Stimulated activated memory B cell treated with anti-CD40 and anti-IgM and Interleukin-4, amounts not matched to agents 10 μg/mL and 1 μg/mL and 100 μg/mL, for 72 hours (primary cell): ENCODE results near the gene SLC31A1.
A peak's percentile ranks its signal among the peaks of the same experiment; 100 is the strongest.
"Not testable (repeated sequence)": the region's sequence is repeated elsewhere in the genome, so short reads cannot be mapped to it uniquely, and the experiment has no call there.

Experiments used
- ATAC-seq: fragments of 150-1000 bp; cut with Tn5 transposase; 2 replicates; pipeline ENCODE4 v1.10.0; 2021
- H3K27ac Mint-ChIP-seq: one replicate; pipeline ENCODE4 v1.8.0; 2022; ENCODE audit warnings: mild to moderate bottlenecking, mixed read lengths
- H3K27me3 Mint-ChIP-seq: one replicate; pipeline ENCODE4 v1.8.0; 2022; ENCODE audit warnings: mixed read lengths
- H3K36me3 Mint-ChIP-seq: one replicate; pipeline ENCODE4 v1.8.0; 2022; ENCODE audit warnings: mixed read lengths
- H3K4me1 Mint-ChIP-seq: one replicate; pipeline ENCODE4 v1.8.0; 2022; ENCODE audit warnings: mixed read lengths
- H3K4me3 Mint-ChIP-seq: one replicate; pipeline ENCODE4 v1.8.0; 2022; ENCODE audit warnings: mild to moderate bottlenecking, moderate library complexity, mixed read lengths
- H3K9me3 Mint-ChIP-seq: one replicate; pipeline ENCODE4 v1.8.0; 2022; ENCODE audit warnings: mixed read lengths

The SLC31A1 gene

DNA sequence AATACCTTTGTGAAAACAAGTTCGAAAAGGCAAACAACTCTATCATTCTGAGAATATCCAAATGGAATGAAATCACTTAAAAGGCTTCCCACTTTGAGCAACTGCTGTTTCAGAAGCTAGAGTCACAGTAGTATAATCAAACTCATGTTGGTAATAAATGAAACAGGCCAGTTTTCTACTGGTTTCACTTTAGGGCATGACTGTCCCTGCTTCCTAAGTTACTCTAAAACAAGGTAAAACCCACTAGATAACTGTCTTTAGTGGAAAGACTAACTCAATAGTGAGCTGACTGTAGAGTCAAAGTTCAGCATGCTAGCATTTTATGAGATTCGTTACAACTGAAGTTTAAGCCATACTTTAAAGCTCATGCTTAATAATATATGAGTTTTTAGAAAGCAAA is 48.0 kb downstream of the SLC31A1 start:
- Mint-ChIP-seq H3K4me3 (no peak overlapping the region), H3K9me3 (no peaks in the 10 kb centered on the region), H3K27ac (no peak overlapping the region), H3K27me3 (no peaks in the 10 kb centered on the region), H3K36me3 (peaks cover 40% of the 10 kb centered on the region), H3K4me1 (peaks cover 5% of the 10 kb centered on the region)
- ATAC-seq: no peak

DNA sequence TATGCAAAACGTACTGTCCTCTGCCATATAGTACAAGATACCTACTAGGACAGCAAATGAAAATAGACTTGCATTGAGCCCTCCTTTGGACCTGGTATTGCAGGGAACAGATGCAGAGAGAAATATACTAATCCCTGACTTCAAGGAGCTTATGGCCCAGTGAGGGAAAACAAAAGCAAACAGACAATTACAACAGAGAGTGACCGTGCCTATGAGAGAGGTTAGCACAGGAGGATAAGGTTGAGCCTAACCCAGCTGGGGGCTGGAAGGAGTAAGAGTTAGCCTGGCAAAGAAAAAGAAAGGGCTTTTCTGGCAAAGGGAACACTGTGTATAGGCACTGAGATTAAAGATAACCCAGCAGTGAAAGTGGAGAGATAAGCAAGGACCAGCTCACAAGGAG is 48.5 kb downstream of the SLC31A1 start:
- no peaks in the 10 kb centered on the region for H3K9me3 Mint-ChIP-seq
- no peaks in the 10 kb centered on the region for H3K27me3 Mint-ChIP-seq
- H3K27ac Mint-ChIP-seq: no peak overlapping the region
- ATAC-seq: no peak
- H3K4me3 Mint-ChIP-seq: no peak overlapping the region
- H3K36me3 Mint-ChIP-seq: peaks cover 39% of the 10 kb centered on the region
- H3K4me1 Mint-ChIP-seq: peaks cover 5% of the 10 kb centered on the region

DNA sequence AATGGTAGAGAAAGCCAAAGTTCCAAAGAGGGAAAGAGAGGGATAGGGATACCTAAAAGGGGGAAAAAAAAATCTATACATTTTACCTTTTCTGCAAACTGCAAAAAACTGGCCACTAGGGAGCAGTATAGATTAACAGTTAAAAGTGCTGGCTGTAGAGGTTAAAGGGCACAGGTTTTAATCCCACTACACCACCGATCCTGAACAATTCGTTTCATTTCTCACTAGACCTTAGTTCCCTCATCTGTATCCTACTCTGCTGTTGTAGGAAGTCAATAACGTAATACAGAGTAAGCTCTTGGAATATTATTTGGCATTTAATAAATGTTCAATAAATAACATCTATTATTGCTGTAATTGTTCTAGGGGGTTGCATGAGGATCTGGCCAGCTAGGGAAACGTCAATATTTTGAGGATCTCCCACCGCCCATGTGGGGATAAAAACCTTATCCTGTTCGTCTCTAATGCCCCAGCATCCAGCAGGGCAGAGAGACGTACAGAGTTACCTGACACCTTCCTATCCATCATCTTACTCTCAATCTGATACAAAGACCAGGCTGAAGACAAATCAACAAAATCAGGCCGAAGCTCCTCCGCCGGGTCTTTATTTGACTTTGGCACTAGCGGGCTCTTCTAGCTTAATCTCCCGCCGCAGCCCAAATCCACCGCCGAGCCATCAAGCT is 53.3 kb downstream of the SLC31A1 start:
- Mint-ChIP-seq H3K27me3 (no peaks in the 10 kb centered on the region), H3K4me3 (no peak overlapping the region), H3K27ac (no peak overlapping the region), H3K4me1 (peaks cover 4% of the 10 kb centered on the region), H3K36me3 (peaks cover 26% of the 10 kb centered on the region), H3K9me3 (no peaks in the 10 kb centered on the region)
- peak; percentile 35 for ATAC-seq

DNA sequence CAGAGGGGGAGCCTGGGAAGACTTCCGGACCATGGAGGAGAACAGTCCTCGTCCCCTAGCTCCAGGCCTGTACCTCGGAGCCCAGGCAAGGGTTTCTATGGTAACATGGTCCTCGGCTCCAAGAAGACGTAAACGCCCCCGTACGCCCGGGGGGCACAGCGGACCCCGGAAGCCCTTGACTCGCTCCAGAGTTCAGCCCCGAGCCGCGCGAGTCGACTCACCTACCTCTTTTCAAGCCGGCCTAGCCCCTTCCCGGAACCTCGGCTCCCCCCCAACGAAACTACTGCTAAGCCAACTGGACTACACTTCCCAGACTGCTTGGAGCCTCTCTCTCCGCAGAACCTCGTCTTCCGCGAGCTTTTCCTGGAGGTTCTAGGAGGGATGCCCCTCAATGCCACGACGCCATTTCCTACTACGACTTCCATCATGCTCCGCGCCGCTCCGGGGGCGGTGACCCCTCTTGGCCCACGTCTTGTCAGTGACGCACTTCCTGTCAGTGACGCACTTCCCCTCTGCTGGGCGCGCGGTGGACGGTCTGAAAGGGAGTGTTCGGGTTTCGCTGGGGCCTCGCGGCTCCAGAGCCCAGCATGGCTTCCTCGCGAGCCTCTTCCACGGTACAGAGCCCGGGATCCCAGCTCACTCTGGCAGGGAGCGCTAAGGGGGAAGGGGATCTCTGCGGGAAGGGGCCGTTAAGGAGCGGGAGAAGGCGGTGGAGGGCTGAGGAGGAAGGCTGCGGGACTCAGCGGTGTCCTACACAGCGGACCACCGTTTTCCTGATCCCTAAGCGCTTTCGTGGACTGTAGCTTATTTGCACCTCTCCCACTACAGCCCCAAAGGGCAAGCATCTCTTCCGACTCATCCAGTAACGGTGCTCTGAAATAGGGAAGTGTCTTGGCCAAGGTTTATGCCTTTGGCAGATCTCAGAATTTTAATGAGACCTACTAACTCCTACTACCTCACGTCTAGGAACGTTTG is 54.1 kb downstream of the SLC31A1 start, which contains the start of the genes CDC26 and PRPF4:
TSS of gene CDC26 (minus strand) at position 416 of the 975 bp plus-strand sequence. CDS start 3,065 bp downstream, outside the sequence.
TSS of gene PRPF4 (plus strand) at position 502 of the 975 bp plus-strand sequence. CDS start at position 588, 86 bp downstream.
- Mint-ChIP-seq H3K36me3 (peaks cover 26% of the 10 kb centered on the region), H3K9me3 (no peaks in the 10 kb centered on the region), H3K27me3 (no peaks in the 10 kb centered on the region), H3K4me3 (no peak within 1 kb of the TSS), H3K4me1 (peaks cover 8% of the 10 kb centered on the region), H3K27ac (no peak within 1 kb of the TSS)
- peak; percentile 100 for ATAC-seq

DNA sequence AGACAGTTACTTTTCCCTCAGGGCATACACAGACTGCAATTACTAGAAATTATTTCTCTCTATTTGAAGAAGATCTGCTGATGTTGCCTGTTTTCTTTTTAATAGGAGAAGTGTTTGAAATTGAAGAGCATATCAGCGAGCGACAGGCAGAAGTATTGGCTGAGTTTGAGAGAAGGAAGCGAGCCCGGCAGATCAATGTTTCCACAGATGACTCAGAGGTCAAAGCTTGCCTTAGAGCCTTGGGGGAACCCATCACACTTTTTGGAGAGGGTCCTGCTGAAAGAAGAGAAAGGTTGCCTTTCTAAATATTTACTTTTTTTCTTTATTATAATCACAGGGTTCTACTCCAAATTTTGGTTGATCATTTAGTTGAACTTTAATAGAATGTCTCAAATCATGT is 57.5 kb downstream of the SLC31A1 start:
- Mint-ChIP-seq H3K4me1 (peaks cover 21% of the 10 kb centered on the region), H3K27me3 (no peaks in the 10 kb centered on the region), H3K9me3 (no peaks in the 10 kb centered on the region), H3K4me3 (no peak overlapping the region), H3K27ac (peak overlapping the region; percentile 8), H3K36me3 (peaks cover 49% of the 10 kb centered on the region)
- no peak for ATAC-seq

DNA sequence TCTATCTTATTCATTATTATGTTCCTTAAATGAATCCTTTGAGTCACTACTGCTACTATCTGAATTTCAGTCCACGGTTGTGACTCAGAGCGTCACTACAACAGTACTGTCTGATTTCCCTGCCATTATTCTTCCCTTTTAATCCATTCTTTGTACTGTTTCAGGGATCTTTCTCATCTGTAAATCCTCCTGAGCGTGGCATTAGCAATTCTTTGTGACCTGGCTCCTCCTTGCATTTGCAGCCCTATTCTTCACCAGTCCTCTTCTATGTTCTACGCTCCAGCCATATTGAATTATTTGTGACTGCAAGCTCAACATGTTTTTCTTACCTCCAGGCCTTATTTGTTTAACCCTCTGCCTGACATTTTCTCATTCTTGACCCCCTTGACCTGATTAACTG is 60.0 kb downstream of the SLC31A1 start:
- Mint-ChIP-seq H3K27me3 (no peaks in the 10 kb centered on the region), H3K36me3 (peaks cover 62% of the 10 kb centered on the region)

DNA sequence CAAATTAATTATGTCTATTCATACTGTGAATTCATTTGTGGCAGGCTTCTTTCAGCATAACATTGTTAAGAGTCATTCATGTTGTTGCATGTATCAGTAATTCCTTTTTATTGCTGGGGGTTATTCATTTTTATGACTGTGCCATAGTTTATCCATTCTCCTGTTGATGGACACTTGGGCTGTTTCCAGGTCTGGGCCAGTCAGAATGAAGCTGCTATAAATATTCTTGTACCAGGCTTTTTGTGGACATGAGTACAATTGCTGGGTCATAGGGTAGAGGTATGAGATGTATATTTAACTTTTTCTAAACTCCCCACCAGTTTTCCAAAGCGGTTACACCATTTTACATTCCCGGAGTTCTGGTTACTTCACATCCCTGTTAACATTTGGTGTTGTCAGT is 67.7 kb downstream of the SLC31A1 start:
- Mint-ChIP-seq H3K4me3 (no peak overlapping the region), H3K4me1 (no peaks in the 10 kb centered on the region), H3K27ac (no peak overlapping the region), H3K36me3 (peaks cover 65% of the 10 kb centered on the region), H3K9me3 (no peaks in the 10 kb centered on the region), H3K27me3 (no peaks in the 10 kb centered on the region)
- no peak for ATAC-seq

More for the DNA sequence above, 60.0 kb downstream of the SLC31A1 start:
- no peak overlapping the region for H3K27ac Mint-ChIP-seq
- no peak overlapping the region for H3K4me3 Mint-ChIP-seq
- ATAC-seq: no peak
- H3K9me3 Mint-ChIP-seq: no peaks in the 10 kb centered on the region
- H3K4me1 Mint-ChIP-seq: peaks cover 21% of the 10 kb centered on the region

DNA sequence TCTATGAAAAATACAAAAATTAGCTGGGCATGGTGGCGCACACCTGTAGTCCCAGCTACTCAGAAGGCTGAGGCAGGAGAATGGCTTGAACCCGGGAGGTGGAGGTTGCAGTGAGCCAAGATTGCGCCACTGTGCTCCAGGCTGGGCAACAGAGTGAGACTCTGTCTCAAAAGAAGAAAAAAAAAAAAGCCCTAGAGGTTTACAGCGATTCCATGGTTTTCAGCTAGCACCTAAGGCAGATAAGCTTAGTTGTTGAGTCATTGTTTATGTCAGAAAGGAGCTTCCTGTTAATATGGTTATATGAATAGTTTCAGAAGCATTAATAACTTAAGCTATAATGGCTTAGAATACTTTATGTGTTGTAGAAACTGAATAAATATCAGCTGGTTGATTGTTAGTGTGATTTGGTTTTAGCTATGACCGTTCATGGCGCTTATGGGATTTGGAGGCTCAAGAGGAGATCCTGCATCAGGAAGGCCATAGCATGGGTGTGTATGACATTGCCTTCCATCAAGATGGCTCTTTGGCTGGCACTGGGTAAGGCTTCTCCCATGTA is 68.8 kb downstream of the SLC31A1 start:
- Mint-ChIP-seq H3K4me1 (no peaks in the 10 kb centered on the region), H3K9me3 (no peaks in the 10 kb centered on the region), H3K27me3 (no peaks in the 10 kb centered on the region), H3K36me3 (peaks cover 57% of the 10 kb centered on the region), H3K4me3 (no peak overlapping the region), H3K27ac (no peak overlapping the region)
- ATAC-seq: no peak

DNA sequence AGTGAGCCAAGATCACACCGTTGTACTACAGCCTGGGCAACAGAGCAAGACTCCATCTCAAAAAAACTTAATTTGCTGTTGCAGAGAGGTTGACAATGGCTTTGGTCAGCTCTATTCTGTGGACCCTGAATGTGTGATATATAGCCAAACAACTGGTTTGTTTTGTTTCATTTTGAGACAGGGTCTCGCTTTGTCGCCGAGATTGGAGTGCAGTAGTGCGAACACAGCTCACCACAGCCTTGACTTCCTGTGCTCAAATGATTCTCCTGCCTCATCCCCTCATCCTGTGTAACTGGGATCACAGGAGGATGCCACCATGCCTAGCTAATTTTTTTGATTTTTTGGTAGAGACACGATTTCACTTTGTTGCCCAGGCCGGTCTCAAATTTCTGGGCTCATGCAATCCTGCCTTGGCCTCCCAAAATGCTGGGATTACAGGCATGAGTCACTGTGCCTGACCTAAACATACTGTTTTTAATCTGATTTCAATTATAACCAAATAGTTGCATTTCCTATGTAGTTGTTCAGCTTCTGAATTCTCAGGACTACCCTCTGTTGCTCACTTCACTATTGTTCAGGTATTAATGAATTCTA is 72.0 kb downstream of the SLC31A1 start:
- Mint-ChIP-seq H3K9me3 (no peaks in the 10 kb centered on the region), H3K27me3 (no peaks in the 10 kb centered on the region), H3K36me3 (peaks cover 32% of the 10 kb centered on the region), H3K4me1 (peaks cover 9% of the 10 kb centered on the region), H3K4me3 (no peak overlapping the region), H3K27ac (no peak overlapping the region)
- no peak for ATAC-seq

DNA sequence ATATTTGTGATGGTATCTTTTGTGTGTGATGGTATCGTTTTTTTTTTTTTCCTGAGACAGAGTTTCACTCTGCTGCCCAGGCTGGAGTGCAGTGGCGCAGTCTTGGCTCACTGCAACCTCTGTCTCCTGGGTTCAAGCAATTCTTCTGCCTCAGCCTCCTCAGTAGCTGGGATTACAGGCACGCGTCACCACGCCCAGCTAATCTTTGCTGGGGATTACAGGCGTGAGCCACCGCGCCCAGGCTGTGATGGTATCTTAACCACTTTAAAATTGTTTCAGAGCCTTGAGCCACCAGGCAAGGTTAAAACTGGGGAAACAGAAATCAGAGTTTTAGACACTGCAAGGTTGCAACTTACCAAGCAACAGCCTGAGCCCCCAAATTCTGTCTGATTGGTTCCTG is 74.9 kb downstream of the SLC31A1 start:
- not testable (repeated sequence) for H3K4me3 Mint-ChIP-seq, H3K4me1 Mint-ChIP-seq, ATAC-seq, H3K27me3 Mint-ChIP-seq, H3K9me3 Mint-ChIP-seq, H3K36me3 Mint-ChIP-seq, H3K27ac Mint-ChIP-seq

DNA sequence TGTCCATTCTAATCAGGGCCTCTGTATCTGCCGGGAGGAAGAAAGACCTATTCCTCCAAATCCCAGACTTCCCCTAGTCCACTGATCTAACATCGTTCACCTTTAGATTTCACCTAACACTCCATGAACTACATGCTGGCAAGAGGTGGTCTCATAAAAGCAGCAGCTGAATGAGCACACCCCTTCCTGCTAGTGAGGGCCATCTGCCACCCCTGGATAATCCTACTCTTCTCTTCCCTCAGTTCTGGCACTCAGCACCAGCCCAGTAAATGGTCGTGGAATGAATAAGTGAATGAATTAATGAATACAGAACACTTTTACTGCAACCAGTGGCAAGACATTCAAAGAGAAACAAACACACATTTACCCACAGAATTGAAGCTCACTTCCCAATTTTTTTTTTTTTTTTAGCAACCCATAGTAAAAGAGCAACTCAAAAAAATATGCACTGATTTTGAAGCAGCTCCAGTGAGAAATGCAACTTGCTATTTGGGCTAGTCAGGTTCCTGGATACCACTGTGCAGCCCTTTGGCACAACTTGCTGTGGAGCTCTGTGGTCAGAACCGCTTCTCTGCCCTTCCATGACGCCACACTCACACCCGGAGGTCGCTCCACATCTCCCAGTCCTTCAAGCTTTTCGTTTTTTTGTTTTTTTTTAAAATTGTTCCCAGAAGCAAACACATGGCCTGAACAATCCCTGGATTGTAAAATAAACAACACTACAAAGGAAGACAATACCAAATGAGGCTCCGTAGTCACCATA is 75.6 kb downstream of the SLC31A1 start:
- no peaks in the 10 kb centered on the region for H3K9me3 Mint-ChIP-seq
- H3K27me3 Mint-ChIP-seq: peaks cover 3% of the 10 kb centered on the region
- peak overlapping the region; percentile 41 for H3K27ac Mint-ChIP-seq
- H3K4me1 Mint-ChIP-seq: peaks cover 9% of the 10 kb centered on the region
- H3K36me3 Mint-ChIP-seq: no peaks in the 10 kb centered on the region
- ATAC-seq: no peak
- no peak overlapping the region for H3K4me3 Mint-ChIP-seq

DNA sequence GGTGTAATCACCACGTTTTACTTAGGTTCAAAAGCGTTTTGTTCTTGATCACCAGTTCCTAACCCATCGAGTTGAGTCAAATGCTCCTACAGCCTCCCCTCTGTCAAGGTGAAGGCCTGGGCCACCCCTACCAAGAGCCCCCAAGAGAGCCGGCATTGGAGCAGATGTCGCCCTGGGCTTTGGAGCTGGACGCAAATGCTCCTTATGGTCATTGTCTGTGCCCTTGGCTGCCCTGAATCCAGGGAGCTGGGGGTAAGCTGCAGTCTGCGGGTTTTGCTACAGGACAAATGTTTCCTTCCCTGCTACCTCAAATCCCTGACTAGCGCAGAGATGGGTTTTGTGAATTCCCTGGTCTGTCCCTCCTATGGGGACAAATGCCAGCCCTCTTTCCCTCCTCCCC is 77.0 kb downstream of the SLC31A1 start:
- Mint-ChIP-seq H3K4me1 (peaks cover 9% of the 10 kb centered on the region), H3K27ac (no peak overlapping the region), H3K9me3 (no peaks in the 10 kb centered on the region), H3K4me3 (no peak overlapping the region), H3K27me3 (peaks cover 16% of the 10 kb centered on the region), H3K36me3 (no peaks in the 10 kb centered on the region)
- ATAC-seq: no peak

DNA sequence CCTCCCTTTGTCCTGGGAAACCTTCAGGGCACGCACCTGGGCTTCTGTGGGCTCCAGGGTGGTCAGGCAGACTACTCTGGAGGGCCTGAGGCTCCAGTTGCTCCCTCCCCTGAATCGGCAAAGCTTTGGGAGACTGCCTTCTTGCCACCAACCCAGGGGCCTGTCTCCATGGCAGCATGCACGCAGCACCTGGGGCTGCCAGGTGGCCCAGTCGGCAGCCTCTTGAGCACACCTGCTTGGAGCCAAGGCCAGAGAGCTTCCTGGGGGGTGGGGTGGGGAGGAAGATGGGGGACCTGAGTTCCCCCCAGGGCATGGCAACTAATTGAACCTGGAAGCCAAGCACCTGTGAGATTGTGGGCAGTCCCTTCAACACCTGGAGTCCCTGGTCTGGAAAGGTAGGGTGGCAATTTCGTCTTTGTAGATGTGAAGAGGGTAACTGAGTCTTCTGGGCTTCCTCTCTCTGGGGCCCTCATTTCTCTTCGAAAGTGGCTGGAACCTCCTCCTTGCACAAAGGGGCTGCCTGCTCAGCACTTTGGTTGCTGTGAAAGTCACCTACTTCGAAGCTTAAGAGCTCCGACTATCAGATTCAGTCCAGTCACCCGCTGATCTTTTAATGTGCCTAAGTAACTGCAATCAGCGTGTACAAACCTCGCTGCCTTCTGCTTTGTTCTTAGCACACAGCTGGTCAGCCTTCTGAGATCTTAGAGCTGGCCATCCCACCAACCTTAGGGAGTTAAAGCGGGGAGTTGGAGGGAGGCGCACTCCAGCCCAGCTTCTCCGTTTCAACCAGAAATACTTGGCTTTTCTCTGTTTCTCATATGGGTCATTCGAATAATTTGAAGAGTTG is 77.8 kb downstream of the SLC31A1 start:
- peaks cover 19% of the 10 kb centered on the region for H3K27me3 Mint-ChIP-seq
- ATAC-seq: no peak
- peaks cover 9% of the 10 kb centered on the region for H3K4me1 Mint-ChIP-seq
- H3K9me3 Mint-ChIP-seq: no peaks in the 10 kb centered on the region
- H3K4me3 Mint-ChIP-seq: no peak overlapping the region
- no peaks in the 10 kb centered on the region for H3K36me3 Mint-ChIP-seq
- H3K27ac Mint-ChIP-seq: no peak overlapping the region

DNA sequence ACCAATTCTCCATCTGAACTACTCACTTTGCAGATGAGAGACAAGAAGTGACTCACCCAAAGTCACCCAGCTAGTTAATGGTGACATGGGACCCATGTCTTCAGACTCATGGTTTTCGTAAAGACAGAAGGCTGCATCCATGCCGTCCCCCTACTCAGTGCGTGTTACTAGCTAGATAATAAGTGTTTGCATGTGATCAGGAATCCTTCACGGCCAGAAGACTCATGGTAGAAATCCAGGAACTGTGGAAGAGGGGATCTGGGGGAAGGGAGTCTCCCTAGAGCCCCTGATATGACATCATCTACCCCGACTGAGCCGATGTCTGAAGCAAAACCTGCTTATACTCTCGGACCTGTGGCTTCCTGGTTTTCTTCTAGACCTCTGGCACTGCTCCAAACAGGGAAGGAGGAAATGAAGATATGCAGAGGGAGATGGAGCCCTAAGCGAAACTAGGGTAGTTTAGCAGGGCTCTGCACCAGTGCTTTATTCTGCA is 78.5 kb downstream of the SLC31A1 start:
- Mint-ChIP-seq H3K27ac (no peak overlapping the region), H3K4me3 (no peak overlapping the region), H3K27me3 (peaks cover 19% of the 10 kb centered on the region), H3K36me3 (no peaks in the 10 kb centered on the region), H3K4me1 (peaks cover 9% of the 10 kb centered on the region), H3K9me3 (no peaks in the 10 kb centered on the region)
- no peak for ATAC-seq
